Measurements from ENCODE around the gene CDC42BPG. TPM values are rescaled to one million over a fixed set of nuclear protein-coding genes. Genes with fewer than 3 reads are reported as not detected.
"Not testable (repeated sequence)": the region's sequence is repeated elsewhere in the genome, so short reads cannot be mapped to it uniquely, and the experiment has no call there.

The CDC42BPG gene
- polyA plus RNA-seq, 6 donors from 2014 or later, result 0.17 to 0.57 (median 0.33) TPM; not detected in 2

- peaks cover 0 to 5% of the 10 kb centered on the region in 2 donors for H3K36me3 Mint-ChIP-seq
- ATAC-seq (ENCODE audit: low read depth in 2 of 2), result no peak
- H3K27me3 Mint-ChIP-seq, result no peaks in the 10 kb centered on the region
- H3K9me3 Mint-ChIP-seq, result no peaks in the 10 kb centered on the region
- peak overlapping the region; percentile 21 to 82 (median 73) for H3K4me3 Mint-ChIP-seq
- DNase-seq, result no peak
- peaks cover 55 to 77% (median 76%) of the 10 kb centered on the region in 3 donors for H3K4me1 Mint-ChIP-seq
- peak overlapping the region; percentile 91 to 99 (median 96) for H3K27ac Mint-ChIP-seq
These were observed 3.9 kb upstream of the CDC42BPG start for GRCh38 chr11:64848214-64848825.

- H3K9me3 Mint-ChIP-seq, result no peaks in the 10 kb centered on the region
- H3K4me3 Mint-ChIP-seq, result peak overlapping the region in 7 of 8 donors; percentile 32 to 79 (median 62)
- peak overlapping the region; percentile 64 to 91 (median 77) for H3K27ac Mint-ChIP-seq
- DNase-seq, result peak; percentile 87
- no peaks in the 10 kb centered on the region for H3K36me3 Mint-ChIP-seq
- ATAC-seq (ENCODE audit: low read depth in 2 of 2), result peak; percentile 8 to 18
- H3K4me1 Mint-ChIP-seq, result peaks cover 50 to 71% (median 67%) of the 10 kb centered on the region in 3 donors
- no peaks in the 10 kb centered on the region for H3K27me3 Mint-ChIP-seq
These were observed 2.7 kb upstream of the CDC42BPG start for GRCh38 chr11:64846998-64847666.

GRCh38 chr11:64845776-64846129, 1.3 kb upstream of the CDC42BPG start:
- Mint-ChIP-seq H3K27ac (peak overlapping the region in 2 of 6 donors; percentile 20 to 89), H3K4me1 (peaks cover 37 to 57% (median 53%) of the 10 kb centered on the region in 3 donors), H3K4me3 (peak overlapping the region; percentile 12 to 86 (median 74))
- ATAC-seq (ENCODE audit: low read depth in 2 of 2); H3K27me3 Mint-ChIP-seq; H3K36me3 Mint-ChIP-seq; H3K9me3 Mint-ChIP-seq; DNase-seq: not testable (repeated sequence)

GRCh38 chr11:64845129-64845775, 799 bp upstream of the CDC42BPG start:
- ATAC-seq (ENCODE audit: low read depth in 2 of 2) (no peak), DNase-seq (no peak)
- no peaks in the 10 kb centered on the region for H3K9me3 Mint-ChIP-seq
- peaks cover 36 to 52% (median 49%) of the 10 kb centered on the region in 3 donors for H3K4me1 Mint-ChIP-seq
- H3K27ac Mint-ChIP-seq, result peak overlapping the region in 5 of 6 donors; percentile 4 to 96 (median 89)
- peak overlapping the region; percentile 50 to 89 (median 80) for H3K4me3 Mint-ChIP-seq
- no peaks in the 10 kb centered on the region for H3K27me3 Mint-ChIP-seq
- no peaks in the 10 kb centered on the region for H3K36me3 Mint-ChIP-seq

- ATAC-seq (ENCODE audit: low read depth in 2 of 2) (no peak), DNase-seq (no peak)
- peak overlapping the region; percentile 73 to 92 (median 86) for H3K4me3 Mint-ChIP-seq
- H3K4me1 Mint-ChIP-seq, result peaks cover 30 to 44% (median 34%) of the 10 kb centered on the region in 3 donors
- no peaks in the 10 kb centered on the region for H3K9me3 Mint-ChIP-seq
- peaks cover 0 to 7% of the 10 kb centered on the region in 2 donors for H3K36me3 Mint-ChIP-seq
- H3K27me3 Mint-ChIP-seq, result no peaks in the 10 kb centered on the region
- peak overlapping the region in 4 of 6 donors; percentile 13 to 94 (median 83) for H3K27ac Mint-ChIP-seq
These were observed 645 bp downstream of the CDC42BPG start for GRCh38 chr11:64843686-64844329.

GRCh38 chr11:64842851-64843685, 1.4 kb downstream of the CDC42BPG start:
- H3K4me3 Mint-ChIP-seq, result peak overlapping the region in 7 of 8 donors; percentile 72 to 92 (median 82)
- H3K27me3 Mint-ChIP-seq, result no peaks in the 10 kb centered on the region
- peaks cover 23 to 36% (median 27%) of the 10 kb centered on the region in 3 donors for H3K4me1 Mint-ChIP-seq
- H3K36me3 Mint-ChIP-seq, result peaks cover 0 to 7% of the 10 kb centered on the region in 2 donors
- peak overlapping the region in 1 of 6 donors; percentile 77 for H3K27ac Mint-ChIP-seq
- ATAC-seq (ENCODE audit: low read depth in 2 of 2) (no peak), DNase-seq (no peak)
- no peaks in the 10 kb centered on the region for H3K9me3 Mint-ChIP-seq

- Mint-ChIP-seq H3K36me3 (peaks cover 0 to 7% of the 10 kb centered on the region in 2 donors), H3K27ac (no peak overlapping the region), H3K27me3 (no peaks in the 10 kb centered on the region), H3K4me3 (peak overlapping the region in 1 of 8 donors; percentile 22), H3K4me1 (peaks cover 21 to 33% (median 21%) of the 10 kb centered on the region in 3 donors), H3K9me3 (no peaks in the 10 kb centered on the region)
- ATAC-seq (ENCODE audit: low read depth in 2 of 2) (no peak), DNase-seq (no peak)
These were observed 2.1 kb downstream of the CDC42BPG start for GRCh38 chr11:64842366-64842759.

GRCh38 chr11:64841592-64842365, 2.7 kb downstream of the CDC42BPG start:
- no peaks in the 10 kb centered on the region for H3K9me3 Mint-ChIP-seq
- DNase-seq (no peak), ATAC-seq (ENCODE audit: low read depth in 2 of 2) (no peak)
- peaks cover 0 to 7% of the 10 kb centered on the region in 2 donors for H3K36me3 Mint-ChIP-seq
- no peak overlapping the region for H3K4me3 Mint-ChIP-seq
- peaks cover 16 to 27% (median 16%) of the 10 kb centered on the region in 3 donors for H3K4me1 Mint-ChIP-seq
- peak overlapping the region in 1 of 6 donors; percentile 86 for H3K27ac Mint-ChIP-seq
- no peaks in the 10 kb centered on the region for H3K27me3 Mint-ChIP-seq

- no peaks in the 10 kb centered on the region for H3K27me3 Mint-ChIP-seq
- DNase-seq (no peak), ATAC-seq (ENCODE audit: low read depth in 2 of 2) (no peak)
- H3K9me3 Mint-ChIP-seq, result no peaks in the 10 kb centered on the region
- H3K27ac Mint-ChIP-seq, result no peak overlapping the region
- H3K36me3 Mint-ChIP-seq, result peaks cover 0 to 7% of the 10 kb centered on the region in 2 donors
- no peak overlapping the region for H3K4me3 Mint-ChIP-seq
- peaks cover 11 to 23% (median 14%) of the 10 kb centered on the region in 3 donors for H3K4me1 Mint-ChIP-seq
These were observed 4.3 kb downstream of the CDC42BPG start for GRCh38 chr11:64839887-64840782.

- ATAC-seq (ENCODE audit: low read depth in 2 of 2) (no peak), DNase-seq (no peak)
- Mint-ChIP-seq H3K27me3 (no peaks in the 10 kb centered on the region), H3K4me1 (peaks cover 8 to 19% (median 11%) of the 10 kb centered on the region in 3 donors), H3K36me3 (peaks cover 0 to 7% of the 10 kb centered on the region in 2 donors), H3K27ac (no peak overlapping the region), H3K9me3 (no peaks in the 10 kb centered on the region), H3K4me3 (no peak overlapping the region)
These were observed 5.1 kb downstream of the CDC42BPG start for GRCh38 chr11:64839335-64839734.

- Mint-ChIP-seq H3K27me3 (no peaks in the 10 kb centered on the region), H3K27ac (no peak overlapping the region), H3K36me3 (peaks cover 0 to 7% of the 10 kb centered on the region in 2 donors), H3K4me3 (no peak overlapping the region), H3K4me1 (peaks cover 5 to 15% (median 7%) of the 10 kb centered on the region in 3 donors), H3K9me3 (no peaks in the 10 kb centered on the region)
- DNase-seq, result no peak
- no peak for ATAC-seq (ENCODE audit: low read depth in 2 of 2)
These were observed 5.7 kb downstream of the CDC42BPG start for GRCh38 chr11:64838600-64839334.

Measured in naive B cell (primary cell).